Middle frontal gyrus (tissue), 1 donor: ENCODE measurements around the gene CDX2.

Experiments
- DNase-seq: peaks from one replicate; pipeline ENCODE4 v3.0.0-alpha.2; 2015; ENCODE audit warnings: low spot score; ENCODE audit errors: extremely low spot score

The CDX2 gene

GRCh38 chr13:27979001-27979643 lies 10.0 kb upstream of the CDX2 start:
- no peak for DNase-seq

- DNase-seq, result no peak
Observed at GRCh38 chr13:27978301-27978968, 9.3 kb upstream of the CDX2 start.

DNA sequence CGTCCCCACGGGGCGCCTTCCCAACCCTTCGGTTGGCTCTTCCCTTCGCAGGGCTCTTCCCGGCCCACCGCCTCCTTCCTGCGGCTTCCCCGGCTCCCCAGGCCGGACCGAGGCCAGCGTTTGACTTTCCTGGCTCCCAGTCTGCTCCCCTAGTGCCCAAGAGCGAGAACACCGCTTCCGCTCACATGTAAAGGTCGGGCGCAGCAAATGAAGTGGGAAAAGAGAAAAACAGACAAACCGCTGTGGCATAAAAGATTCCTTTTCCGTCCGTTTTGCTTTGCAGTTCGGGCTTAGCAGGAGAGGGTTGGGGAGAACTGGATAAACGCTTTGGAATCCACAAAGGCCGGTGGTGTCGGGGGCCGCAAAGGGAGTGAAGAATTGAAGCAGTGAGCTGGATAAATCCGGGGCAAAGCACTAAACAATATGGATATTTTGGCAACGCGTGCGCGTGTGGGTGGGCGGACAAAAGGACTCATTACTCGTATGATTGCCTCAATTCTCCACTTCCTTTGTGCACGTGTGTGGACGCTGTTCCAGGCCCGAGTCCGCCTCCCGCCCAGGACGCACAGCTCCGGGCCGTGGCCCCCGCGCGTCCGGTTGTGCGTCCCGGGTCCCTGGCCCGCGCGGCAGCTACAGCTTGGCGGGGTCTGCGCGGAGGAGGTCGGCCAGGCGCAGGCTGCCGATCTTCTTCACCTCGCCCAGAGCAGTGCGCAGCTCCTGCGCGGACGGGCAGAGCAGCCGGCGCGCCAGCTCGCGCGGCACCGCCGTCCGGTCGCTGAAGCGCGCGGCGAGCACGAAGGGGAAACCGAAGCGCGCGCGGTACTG lies 8.6 kb upstream of the CDX2 start:
- no peak for DNase-seq

DNA sequence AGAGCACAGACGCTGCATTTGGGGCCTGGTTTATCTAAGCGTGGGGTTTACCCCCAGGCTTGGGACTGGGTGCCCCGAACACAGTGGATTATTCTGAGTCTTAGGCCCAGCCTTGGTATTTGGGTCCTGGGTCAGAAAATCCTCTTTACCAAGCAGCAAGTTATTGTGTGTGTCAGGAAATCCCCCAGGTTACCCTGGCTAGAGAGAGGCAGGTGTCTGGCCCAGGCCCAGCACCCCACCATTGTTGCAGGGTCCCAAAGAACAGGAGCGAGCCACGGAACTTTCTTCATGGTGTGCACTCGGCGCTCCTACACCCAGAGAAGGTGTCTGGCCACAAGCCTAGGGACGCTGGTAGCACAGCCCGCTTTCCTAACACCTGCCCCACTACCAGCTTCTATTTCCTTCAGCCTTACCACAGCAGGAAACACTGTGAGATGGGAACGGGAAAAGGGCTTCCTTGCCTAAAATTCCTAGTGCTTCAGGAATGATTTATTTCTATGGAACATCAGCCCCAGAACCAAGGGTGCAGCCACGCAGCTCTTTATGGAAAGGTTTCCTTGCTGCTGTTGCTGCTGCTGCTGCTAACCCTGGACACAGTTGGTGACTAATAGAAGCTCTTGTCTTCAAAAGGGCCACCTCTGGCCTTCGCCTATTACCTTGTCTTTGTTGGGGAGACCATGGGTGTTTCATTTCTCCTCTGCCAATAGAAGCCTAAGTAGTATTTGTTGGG lies 7.4 kb upstream of the CDX2 start:
- no peak for DNase-seq

- DNase-seq, result no peak
Observed at GRCh38 chr13:27975564-27976361, 6.6 kb upstream of the CDX2 start.

GRCh38 chr13:27973961-27974662 lies 5.0 kb upstream of the CDX2 start:
- no peak for DNase-seq

DNA sequence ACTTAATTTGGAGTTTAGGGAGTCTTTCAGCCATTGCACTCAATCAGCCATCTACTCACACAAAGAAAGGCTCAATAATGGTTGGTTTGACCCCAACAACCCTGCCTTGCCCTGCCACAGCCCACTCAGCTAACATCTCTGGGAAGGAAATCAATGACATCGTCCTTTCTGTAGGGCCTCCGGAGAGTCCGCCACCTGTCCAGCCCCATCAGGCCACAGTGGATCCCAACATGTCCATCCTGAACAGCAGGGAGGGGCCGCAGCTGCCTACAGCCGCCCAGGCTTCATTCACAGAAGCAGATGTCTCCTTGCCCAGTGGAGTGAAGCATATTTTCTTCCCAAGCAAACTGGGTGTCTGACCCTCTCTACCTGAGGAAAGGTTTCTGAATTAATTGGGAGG lies 4.2 kb upstream of the CDX2 start:
- no peak for DNase-seq

- DNase-seq, result no peak
Observed at GRCh38 chr13:27972478-27972820, 3.3 kb upstream of the CDX2 start.

DNA sequence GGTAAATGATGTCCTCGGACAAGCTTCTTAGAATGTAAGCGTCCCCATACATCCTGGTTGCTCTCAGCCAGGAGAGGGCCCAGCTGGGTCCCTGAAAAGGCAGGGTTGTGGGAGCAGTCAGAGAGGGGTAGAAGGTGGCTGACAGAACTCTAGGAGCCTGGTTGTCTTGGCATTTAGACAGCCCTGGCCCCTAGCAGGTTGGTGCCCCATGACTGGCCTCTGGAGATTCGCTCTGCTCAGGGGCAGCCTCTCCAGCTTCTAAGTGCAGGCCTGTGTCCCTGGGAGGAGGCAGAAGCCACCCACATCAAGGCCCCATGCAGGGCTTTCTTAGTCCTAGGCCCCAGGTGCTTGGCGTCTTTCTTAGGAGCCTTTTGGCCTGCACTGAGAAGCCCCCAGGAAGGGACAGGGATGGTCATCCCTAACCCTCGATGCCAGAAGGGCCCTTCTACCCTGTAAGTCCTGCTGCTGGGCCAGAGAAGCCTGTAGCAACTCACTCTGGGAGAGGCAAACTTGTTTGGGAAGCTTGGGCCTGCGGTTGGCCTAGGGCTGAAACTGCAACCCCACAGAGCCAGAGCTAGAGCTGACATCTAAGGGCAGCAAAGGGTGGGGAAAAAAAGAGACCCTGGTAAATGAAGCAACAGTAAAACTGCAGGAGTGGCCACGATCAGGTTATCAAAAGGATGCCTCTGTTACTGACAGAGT lies 2.8 kb upstream of the CDX2 start:
- DNase-seq, result no peak

DNA sequence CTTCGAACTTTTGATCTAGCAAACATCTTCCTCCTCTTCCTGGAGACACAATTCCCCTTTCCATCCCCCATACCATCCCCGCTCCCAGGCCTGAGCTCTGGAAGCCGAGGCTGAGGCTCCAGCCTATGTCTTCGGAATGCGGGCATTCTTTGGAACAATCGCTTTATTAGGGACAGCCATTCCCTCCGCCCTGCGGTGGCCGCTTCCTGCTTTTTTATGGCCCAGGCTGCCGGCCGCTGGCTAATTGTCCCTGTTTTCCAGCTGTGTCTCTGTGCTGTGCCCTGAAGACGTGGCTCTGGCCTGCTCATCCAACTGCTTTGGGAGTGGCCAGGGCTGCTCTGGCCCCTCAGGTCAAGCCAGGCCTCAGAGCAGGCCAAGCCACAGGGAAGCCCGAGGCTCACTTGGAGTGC lies 2.1 kb upstream of the CDX2 start:
- DNase-seq, result no peak

DNA sequence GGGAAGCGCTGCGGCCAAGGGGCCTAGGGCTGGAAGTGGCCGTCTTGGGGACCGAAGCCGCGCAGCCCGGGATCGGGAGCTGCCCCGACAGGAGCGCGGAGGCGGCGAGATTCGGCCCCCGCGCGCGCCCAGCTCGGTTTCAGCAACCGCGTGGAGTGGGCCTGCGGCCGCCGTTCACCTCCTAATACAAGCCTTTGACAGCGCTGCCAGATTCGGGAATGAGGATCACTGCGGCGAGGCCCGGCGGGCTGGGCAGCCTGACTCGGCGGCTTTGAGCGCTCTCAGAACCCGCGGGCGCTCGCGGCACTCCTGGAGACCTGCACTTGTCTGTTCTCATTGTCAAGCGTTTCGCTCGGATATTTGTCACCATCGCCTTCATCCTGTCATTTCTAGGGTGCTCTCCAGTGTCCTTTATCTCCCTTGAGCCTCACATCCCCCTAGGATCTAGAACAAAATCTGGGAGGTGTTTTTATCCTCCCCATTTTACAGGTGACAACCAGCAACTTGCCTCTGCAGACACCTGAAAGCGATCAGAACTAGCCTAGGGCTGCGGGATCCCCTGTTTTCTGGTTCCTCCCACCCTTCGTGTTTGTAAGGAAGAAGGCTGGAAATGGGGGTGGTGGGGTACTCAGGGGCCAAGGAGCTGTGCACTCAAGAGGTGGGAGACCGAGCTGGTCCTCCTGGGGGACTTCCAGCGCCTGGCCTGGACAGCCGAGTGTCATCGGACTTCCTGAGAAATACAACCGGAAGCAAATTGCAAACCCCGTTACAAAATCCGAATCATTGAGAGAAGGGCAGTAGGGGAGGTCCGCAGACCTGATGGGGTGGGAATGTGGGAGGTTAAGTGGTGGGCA lies 1.5 kb upstream of the CDX2 start:
- no peak for DNase-seq

DNA sequence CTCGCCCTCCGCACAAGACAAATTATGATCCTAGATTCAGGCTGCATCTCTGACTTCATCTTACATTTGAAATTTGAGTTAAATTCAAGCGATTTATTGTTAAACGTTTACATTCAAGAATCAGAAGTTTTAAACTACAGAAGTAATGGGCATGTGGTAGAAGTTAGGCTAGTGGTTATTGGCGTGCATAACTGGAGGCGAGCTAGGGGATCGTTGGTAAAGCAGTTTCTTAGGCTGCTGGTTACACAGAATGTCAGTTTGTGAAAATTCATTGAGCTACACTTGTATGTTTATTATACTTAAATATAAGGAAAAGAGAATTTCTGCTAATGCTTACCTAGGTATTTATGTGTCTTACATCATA lies 733 bp upstream of the CDX2 start:
- no peak for DNase-seq

- no peak for DNase-seq
Observed at GRCh38 chr13:27968316-27969081, 616 bp downstream of the CDX2 start.

- DNase-seq, result no peak
Observed at GRCh38 chr13:27967736-27968315, 1.3 kb downstream of the CDX2 start.

- DNase-seq, result no peak
Observed at GRCh38 chr13:27967203-27967735, 1.8 kb downstream of the CDX2 start.

DNA sequence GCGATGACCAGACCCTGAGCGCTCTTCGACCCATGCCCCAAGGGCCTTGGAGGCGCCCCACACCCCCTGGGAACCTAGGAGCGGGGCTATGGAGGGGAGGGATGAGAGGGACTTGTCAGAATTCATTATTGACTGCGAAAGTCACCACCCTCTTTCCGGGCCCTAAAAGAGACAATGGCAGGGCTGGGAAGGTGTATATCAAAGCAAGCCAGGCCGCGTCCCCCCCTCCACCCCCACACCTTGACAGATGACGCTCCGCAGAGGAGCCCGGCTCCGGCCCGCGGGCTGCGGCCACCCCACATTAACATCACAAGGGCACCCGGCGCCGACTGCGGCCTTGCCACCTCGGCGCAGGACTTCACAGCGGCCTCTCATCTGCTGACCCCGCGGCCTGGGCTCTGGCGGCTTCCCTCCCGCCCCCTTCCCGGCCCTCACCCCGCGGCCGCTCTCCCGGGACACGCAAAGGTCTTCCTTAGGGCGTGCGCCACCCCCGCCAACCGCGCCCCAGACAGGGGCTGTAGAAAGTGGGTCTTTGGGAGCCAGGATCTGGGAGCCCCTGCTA lies 2.4 kb downstream of the CDX2 start:
- no peak for DNase-seq
